ENCODE results near the gene ST6GALNAC3.
A peak's percentile ranks its signal among the peaks of the same experiment; 100 is the strongest.

ST6GALNAC3 gene

GRCh38 chr1:76294482-76295194, 220.1 kb downstream of the ST6GALNAC3 start:
- CTCF ChIA-PET, result interaction anchor here (0.6 to 0.7 kb wide), 5 partner anchors 40 to 754 kb away, joined by 3 to 5 read pairs (median 4); no protein-coding TSS in a partner anchor
- H3K4me1 ChIP-seq (ENCODE audit: control insufficient read depth, insufficient read depth, low read length), result peaks cover 27% of the 10 kb centered on the region
- POLR2A ChIA-PET, result no interaction called here
- peak; percentile 98 for TF ChIP-seq SP7 (tag by site-specific recombination; IDR thresholded peaks at IDR 0.05)
- TF ChIP-seq YY1 (tag by site-specific recombination; IDR thresholded peaks at IDR 0.05), result peak; percentile 38; the same call in 1 of the 2 replicates
- peak; percentile 50 for TF ChIP-seq ZNF664 (tag by site-specific recombination; IDR thresholded peaks at IDR 0.05)
- no peak for TF ChIP-seq YY2 (tag by site-specific recombination; IDR thresholded peaks at IDR 0.05)
- TF ChIP-seq MZF1 (tag by site-specific recombination; IDR thresholded peaks at IDR 0.05; ENCODE audit: borderline replicate concordance), result peak; percentile 55; the same call in 1 of the 2 replicates
- 0 out of 2 replicates have a peak, but pooled peaks have one; percentile 31 for TF ChIP-seq ZNF558 (tag by site-specific recombination; IDR thresholded peaks at IDR 0.05)
- peak; percentile 93 for TF ChIP-seq ZXDB (tag by site-specific recombination; IDR thresholded peaks at IDR 0.05)
- peak; percentile 92 for TF ChIP-seq IKZF3 (tag by site-specific recombination; IDR thresholded peaks at IDR 0.05)
- no peak for TF ChIP-seq ZNF571 (tag by site-specific recombination; IDR thresholded peaks at IDR 0.05)
- no peak for TF ChIP-seq KLF8 (tag by site-specific recombination; IDR thresholded peaks at IDR 0.05)
- TF ChIP-seq ZNF248 (tag by site-specific recombination; IDR thresholded peaks at IDR 0.05), result no peak
- TF ChIP-seq ZNF518A (tag by site-specific recombination; conservative IDR thresholded peaks at IDR 0.05; ENCODE audit: low read depth), result 0 out of 2 replicates have a peak, but pooled peaks have one; percentile 38
- peak; percentile 30; the same call in 1 of the 2 replicates for TF ChIP-seq KLF9 (tag by site-specific recombination; IDR thresholded peaks at IDR 0.05; ENCODE audit: low read depth)
- TF ChIP-seq ZNF530 (tag by site-specific recombination; IDR thresholded peaks at IDR 0.05; ENCODE audit: low read depth), result no peak
- no peak for TF ChIP-seq ZNF639 (tag by site-specific recombination; IDR thresholded peaks at IDR 0.05)
- TF ChIP-seq PRDM2 (tag by site-specific recombination; IDR thresholded peaks at IDR 0.05; ENCODE audit: borderline replicate concordance), result no peak
- TF ChIP-seq ZNF223 (tag by site-specific recombination; IDR thresholded peaks at IDR 0.05), result no peak
- no peak for TF ChIP-seq PATZ1 (tag by site-specific recombination; IDR thresholded peaks at IDR 0.05)
- peak; percentile 99 for TF ChIP-seq ZNF843 (tag by site-specific recombination; IDR thresholded peaks at IDR 0.05)
- no peak for TF ChIP-seq ZNF114 (tag by site-specific recombination; IDR thresholded peaks at IDR 0.05)
- peak; percentile 40; the same call in 1 of the 2 replicates for TF ChIP-seq ZNF692 (tag by site-specific recombination; IDR thresholded peaks at IDR 0.05)

More at GRCh38 chr1:76294482-76295194, 220.1 kb downstream of the ST6GALNAC3 start:
- Histone ChIP-seq H3K27ac (ENCODE audit: extremely low read depth, low read depth, low read length) (no peak overlapping the region; the same call in 1 of the 2 replicates), H3K9me3 (ENCODE audit: control insufficient read depth, insufficient read depth, low read depth, low read length) (no peaks in the 10 kb centered on the region), H3K36me3 (ENCODE audit: control insufficient read depth in 2 of 2, insufficient read depth in 1 of 2, low read length in 2 of 2) (no peaks in the 10 kb centered on the region), H3K4me3 (ENCODE audit: low read depth, low read length) (no peak overlapping the region)

Measured in HEK293 (cell line).